ENCODE data around the gene TMEM255A.

The TMEM255A gene

GRCh38 chrX:120304256-120304655 lies 7.0 kb downstream of the TMEM255A start:
- Histone ChIP-seq H3K4me3 (ENCODE audit: low read depth, low read length) (no peak overlapping the region), H3K27me3 (ENCODE audit: insufficient read depth, low read depth, severe bottlenecking) (peaks cover 41% of the 10 kb centered on the region), H3K9me3 (ENCODE audit: severe bottlenecking) (no peaks in the 10 kb centered on the region), H3K27ac (no peak overlapping the region), H3K36me3 (no peaks in the 10 kb centered on the region)
- TF ChIP-seq, protein P1, sequence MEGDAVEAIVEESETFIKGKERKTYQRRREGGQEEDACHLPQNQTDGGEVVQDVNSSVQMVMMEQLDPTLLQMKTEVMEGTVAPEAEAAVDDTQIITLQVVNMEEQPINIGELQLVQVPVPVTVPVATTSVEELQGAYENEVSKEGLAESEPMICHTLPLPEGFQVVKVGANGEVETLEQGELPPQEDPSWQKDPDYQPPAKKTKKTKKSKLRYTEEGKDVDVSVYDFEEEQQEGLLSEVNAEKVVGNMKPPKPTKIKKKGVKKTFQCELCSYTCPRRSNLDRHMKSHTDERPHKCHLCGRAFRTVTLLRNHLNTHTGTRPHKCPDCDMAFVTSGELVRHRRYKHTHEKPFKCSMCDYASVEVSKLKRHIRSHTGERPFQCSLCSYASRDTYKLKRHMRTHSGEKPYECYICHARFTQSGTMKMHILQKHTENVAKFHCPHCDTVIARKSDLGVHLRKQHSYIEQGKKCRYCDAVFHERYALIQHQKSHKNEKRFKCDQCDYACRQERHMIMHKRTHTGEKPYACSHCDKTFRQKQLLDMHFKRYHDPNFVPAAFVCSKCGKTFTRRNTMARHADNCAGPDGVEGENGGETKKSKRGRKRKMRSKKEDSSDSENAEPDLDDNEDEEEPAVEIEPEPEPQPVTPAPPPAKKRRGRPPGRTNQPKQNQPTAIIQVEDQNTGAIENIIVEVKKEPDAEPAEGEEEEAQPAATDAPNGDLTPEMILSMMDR (IDR thresholded peaks at IDR 0.05; ENCODE audit: low read depth, low read length): no peak
- DNase-seq: no peak

- H3K9me3 ChIP-seq (ENCODE audit: severe bottlenecking): no peaks in the 10 kb centered on the region
- DNase-seq: no peak
- peaks cover 23% of the 10 kb centered on the region for H3K27me3 ChIP-seq (ENCODE audit: insufficient read depth, low read depth, severe bottlenecking)
- no peak overlapping the region for H3K4me3 ChIP-seq (ENCODE audit: low read depth, low read length)
- TF ChIP-seq, protein P1 (IDR thresholded peaks at IDR 0.05; ENCODE audit: low read depth, low read length): no peak
- no peak overlapping the region for H3K27ac ChIP-seq
- H3K36me3 ChIP-seq: no peaks in the 10 kb centered on the region
Measured at GRCh38 chrX:120302434-120302833, 8.8 kb downstream of the TMEM255A start.

- no peak for DNase-seq
- H3K27me3 ChIP-seq (ENCODE audit: insufficient read depth, low read depth, severe bottlenecking): peaks cover 18% of the 10 kb centered on the region
- TF ChIP-seq, protein P1 (IDR thresholded peaks at IDR 0.05; ENCODE audit: low read depth, low read length): no peak
- H3K4me3 ChIP-seq (ENCODE audit: low read depth, low read length): no peak overlapping the region
- H3K9me3 ChIP-seq (ENCODE audit: severe bottlenecking): no peaks in the 10 kb centered on the region
- H3K36me3 ChIP-seq: no peaks in the 10 kb centered on the region
- H3K27ac ChIP-seq: no peak overlapping the region
Measured at GRCh38 chrX:120301960-120302359, 9.3 kb downstream of the TMEM255A start.

- peaks cover 14% of the 10 kb centered on the region for H3K27me3 ChIP-seq (ENCODE audit: insufficient read depth, low read depth, severe bottlenecking)
- no peaks in the 10 kb centered on the region for H3K36me3 ChIP-seq
- no peak overlapping the region for H3K27ac ChIP-seq
- DNase-seq: no peak
- H3K9me3 ChIP-seq (ENCODE audit: severe bottlenecking): no peaks in the 10 kb centered on the region
- TF ChIP-seq, protein P1 (IDR thresholded peaks at IDR 0.05; ENCODE audit: low read depth, low read length): no peak
- H3K4me3 ChIP-seq (ENCODE audit: low read depth, low read length): no peak overlapping the region
Measured at GRCh38 chrX:120301497-120301896, 9.8 kb downstream of the TMEM255A start.

- no peaks in the 10 kb centered on the region for H3K36me3 ChIP-seq
- TF ChIP-seq, protein P1 (IDR thresholded peaks at IDR 0.05; ENCODE audit: low read depth, low read length): no peak
- H3K27me3 ChIP-seq (ENCODE audit: insufficient read depth, low read depth, severe bottlenecking): peaks cover 9% of the 10 kb centered on the region
- H3K4me3 ChIP-seq (ENCODE audit: low read depth, low read length): no peak overlapping the region
- DNase-seq: no peak
- no peak overlapping the region for H3K27ac ChIP-seq
- no peaks in the 10 kb centered on the region for H3K9me3 ChIP-seq (ENCODE audit: severe bottlenecking)
Measured at GRCh38 chrX:120299928-120300327, 11.3 kb downstream of the TMEM255A start.

- TF ChIP-seq, protein P1 (IDR thresholded peaks at IDR 0.05; ENCODE audit: low read depth, low read length): no peak
- Histone ChIP-seq H3K4me3 (ENCODE audit: low read depth, low read length) (no peak overlapping the region), H3K9me3 (ENCODE audit: severe bottlenecking) (no peaks in the 10 kb centered on the region), H3K36me3 (no peaks in the 10 kb centered on the region), H3K27ac (no peak overlapping the region), H3K27me3 (ENCODE audit: insufficient read depth, low read depth, severe bottlenecking) (peaks cover 7% of the 10 kb centered on the region)
- no peak for DNase-seq
Measured at GRCh38 chrX:120297923-120298322, 13.3 kb downstream of the TMEM255A start.

Data from WERI-Rb-1 (cell line).